SK-N-SH (cell line): ENCODE measurements around the gene DOK7.

Source experiments
- EP300 ChIP-seq, 2 experiments: IDR thresholded peaks; 2 replicates each; pipeline versions ENCODE4 v1.4.0 to v1.6.1; 2012; ENCODE audit warnings: borderline replicate concordance in 1 of 2, low read depth in 1 of 2, low read length in 1 of 2
- EZH2phosphoT487 ChIP-seq: fragments of 200-600 bp; sonication (generic); IDR thresholded peaks from 2 replicates; pipeline ENCODE4 v1.6.1; 2017; ENCODE audit warnings: low read depth, mixed run types, mild to moderate bottlenecking, antibody characterized with exemption, moderate library complexity, borderline replicate concordance
- FOXJ3 ChIP-seq: sonication (generic); formaldehyde crosslinking; IDR thresholded peaks from 2 replicates; pipeline ENCODE4 v1.5.1; 2020; ENCODE audit warnings: mild to moderate bottlenecking, missing genetic modification reagents
- GATA2 ChIP-seq: sonication (generic); formaldehyde crosslinking; IDR thresholded peaks from 2 replicates; pipeline ENCODE4 v1.5.0; 2020; ENCODE audit warnings: mild to moderate bottlenecking, missing genetic modification reagents
- MAX ChIP-seq: IDR thresholded peaks from 2 replicates; pipeline ENCODE4 v1.4.0; 2012; ENCODE audit warnings: low read depth
- MEF2A ChIP-seq: IDR thresholded peaks from 2 replicates; pipeline ENCODE4 v1.4.0; 2012; ENCODE audit warnings: low read depth, borderline replicate concordance
- POLR2AphosphoS5 ChIP-seq: IDR thresholded peaks from 2 replicates; pipeline ENCODE4 v1.6.1; 2012; ENCODE audit warnings: low read depth, low read length
- SIN3A ChIP-seq: IDR thresholded peaks from 2 replicates; pipeline ENCODE4 v1.6.1; 2012; ENCODE audit warnings: low read depth, mild to moderate bottlenecking, low read length, moderate library complexity, borderline replicate concordance
- USF2 ChIP-seq: fragments of 150-350 bp; IDR thresholded peaks from 2 replicates; pipeline ENCODE4 v1.6.1; 2017; ENCODE audit warnings: antibody characterized with exemption, low read length, low read depth, borderline replicate concordance
- YY1 ChIP-seq: IDR thresholded peaks from 2 replicates; pipeline ENCODE4 v1.4.0; 2012; ENCODE audit warnings: low read depth, mild to moderate bottlenecking
- TF ChIP-seq, protein P1 (sequence below): fragments of 200-600 bp; sonication (generic); IDR thresholded peaks from 2 replicates; pipeline ENCODE4 v1.6.1; 2017; ENCODE audit warnings: antibody characterized with exemption, mild to moderate bottlenecking, moderate library complexity
- TF ChIP-seq, protein P2 (sequence below): IDR thresholded peaks from 2 replicates; pipeline ENCODE4 v1.6.1; 2012; ENCODE audit warnings: mild to moderate bottlenecking, low read depth, low read length, moderate library complexity

- TF ChIP-seq MAX (no peak), POLR2AphosphoS5 (no peak), GATA2 (CRISPR knock-in tag) (no peak), EP300 (IDR thresholded peaks at IDR 0.05; ENCODE audit: borderline replicate concordance in 1 of 2, low read depth in 1 of 2, low read length in 1 of 2) (no peak), SIN3A (no peak), USF2 (no peak), MEF2A (no peak), EZH2phosphoT487 (no peak), YY1 (no peak), FOXJ3 (CRISPR knock-in tag) (no peak)
- TF ChIP-seq, protein P1, sequence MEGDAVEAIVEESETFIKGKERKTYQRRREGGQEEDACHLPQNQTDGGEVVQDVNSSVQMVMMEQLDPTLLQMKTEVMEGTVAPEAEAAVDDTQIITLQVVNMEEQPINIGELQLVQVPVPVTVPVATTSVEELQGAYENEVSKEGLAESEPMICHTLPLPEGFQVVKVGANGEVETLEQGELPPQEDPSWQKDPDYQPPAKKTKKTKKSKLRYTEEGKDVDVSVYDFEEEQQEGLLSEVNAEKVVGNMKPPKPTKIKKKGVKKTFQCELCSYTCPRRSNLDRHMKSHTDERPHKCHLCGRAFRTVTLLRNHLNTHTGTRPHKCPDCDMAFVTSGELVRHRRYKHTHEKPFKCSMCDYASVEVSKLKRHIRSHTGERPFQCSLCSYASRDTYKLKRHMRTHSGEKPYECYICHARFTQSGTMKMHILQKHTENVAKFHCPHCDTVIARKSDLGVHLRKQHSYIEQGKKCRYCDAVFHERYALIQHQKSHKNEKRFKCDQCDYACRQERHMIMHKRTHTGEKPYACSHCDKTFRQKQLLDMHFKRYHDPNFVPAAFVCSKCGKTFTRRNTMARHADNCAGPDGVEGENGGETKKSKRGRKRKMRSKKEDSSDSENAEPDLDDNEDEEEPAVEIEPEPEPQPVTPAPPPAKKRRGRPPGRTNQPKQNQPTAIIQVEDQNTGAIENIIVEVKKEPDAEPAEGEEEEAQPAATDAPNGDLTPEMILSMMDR, result no peak
- TF ChIP-seq, protein P2, sequence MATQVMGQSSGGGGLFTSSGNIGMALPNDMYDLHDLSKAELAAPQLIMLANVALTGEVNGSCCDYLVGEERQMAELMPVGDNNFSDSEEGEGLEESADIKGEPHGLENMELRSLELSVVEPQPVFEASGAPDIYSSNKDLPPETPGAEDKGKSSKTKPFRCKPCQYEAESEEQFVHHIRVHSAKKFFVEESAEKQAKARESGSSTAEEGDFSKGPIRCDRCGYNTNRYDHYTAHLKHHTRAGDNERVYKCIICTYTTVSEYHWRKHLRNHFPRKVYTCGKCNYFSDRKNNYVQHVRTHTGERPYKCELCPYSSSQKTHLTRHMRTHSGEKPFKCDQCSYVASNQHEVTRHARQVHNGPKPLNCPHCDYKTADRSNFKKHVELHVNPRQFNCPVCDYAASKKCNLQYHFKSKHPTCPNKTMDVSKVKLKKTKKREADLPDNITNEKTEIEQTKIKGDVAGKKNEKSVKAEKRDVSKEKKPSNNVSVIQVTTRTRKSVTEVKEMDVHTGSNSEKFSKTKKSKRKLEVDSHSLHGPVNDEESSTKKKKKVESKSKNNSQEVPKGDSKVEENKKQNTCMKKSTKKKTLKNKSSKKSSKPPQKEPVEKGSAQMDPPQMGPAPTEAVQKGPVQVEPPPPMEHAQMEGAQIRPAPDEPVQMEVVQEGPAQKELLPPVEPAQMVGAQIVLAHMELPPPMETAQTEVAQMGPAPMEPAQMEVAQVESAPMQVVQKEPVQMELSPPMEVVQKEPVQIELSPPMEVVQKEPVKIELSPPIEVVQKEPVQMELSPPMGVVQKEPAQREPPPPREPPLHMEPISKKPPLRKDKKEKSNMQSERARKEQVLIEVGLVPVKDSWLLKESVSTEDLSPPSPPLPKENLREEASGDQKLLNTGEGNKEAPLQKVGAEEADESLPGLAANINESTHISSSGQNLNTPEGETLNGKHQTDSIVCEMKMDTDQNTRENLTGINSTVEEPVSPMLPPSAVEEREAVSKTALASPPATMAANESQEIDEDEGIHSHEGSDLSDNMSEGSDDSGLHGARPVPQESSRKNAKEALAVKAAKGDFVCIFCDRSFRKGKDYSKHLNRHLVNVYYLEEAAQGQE, result no peak
These were observed 32.9 kb downstream of the DOK7 start for GRCh38 chr4:3496021-3496420.
